Activated CD4-positive, CD25-positive, alpha-beta regulatory T cell treated with anti-CD3 and anti-CD28 coated beads, Interleukin-2, amount 50 U/mL, for 16 hours (primary cell): ENCODE data around the gene YTHDF1.

Experiments
- DNase-seq: peaks from one replicate; pipeline ENCODE4 v3.0.0-alpha.2; 2020; ENCODE audit warnings: low read depth, low spot score

The YTHDF1 gene

GRCh38 chr20:63248835-63249591, 33.1 kb upstream of the YTHDF1 start:
- DNase-seq = no peak

DNA sequence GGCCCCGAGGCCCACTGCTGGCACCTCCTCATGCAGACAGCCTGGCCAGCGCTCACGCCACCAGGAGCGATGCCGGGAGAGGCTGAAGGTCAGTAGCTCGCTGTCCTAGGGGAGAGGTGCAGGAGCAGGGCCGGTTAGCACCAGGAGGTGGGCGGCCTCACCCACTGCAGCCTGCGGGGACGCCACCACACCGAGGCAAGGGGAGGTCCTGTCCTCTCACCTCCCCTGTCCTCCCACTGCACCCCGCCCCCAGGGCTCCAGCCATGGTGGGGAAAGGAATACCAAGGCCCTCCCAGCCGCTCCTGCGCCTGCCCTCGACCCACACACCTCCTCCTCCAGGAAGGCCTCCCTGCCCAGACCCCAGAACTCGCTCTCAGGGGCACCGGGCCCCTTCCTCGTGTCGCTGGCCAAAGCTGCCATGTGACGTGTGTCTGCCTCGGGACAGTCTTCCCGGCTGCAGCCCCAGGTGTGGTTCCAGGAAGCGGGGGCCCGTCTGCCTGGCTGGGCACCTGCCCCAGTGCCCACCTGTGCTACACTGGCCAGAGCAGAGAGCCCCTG, 31.8 kb upstream of the YTHDF1 start:
- no peak for DNase-seq

GRCh38 chr20:63246490-63247288, 30.8 kb upstream of the YTHDF1 start:
- no peak for DNase-seq

- no peak for DNase-seq
Measured at GRCh38 chr20:63244468-63244867, 28.5 kb upstream of the YTHDF1 start.

GRCh38 chr20:63243604-63244247, 27.8 kb upstream of the YTHDF1 start:
- DNase-seq = no peak

DNA sequence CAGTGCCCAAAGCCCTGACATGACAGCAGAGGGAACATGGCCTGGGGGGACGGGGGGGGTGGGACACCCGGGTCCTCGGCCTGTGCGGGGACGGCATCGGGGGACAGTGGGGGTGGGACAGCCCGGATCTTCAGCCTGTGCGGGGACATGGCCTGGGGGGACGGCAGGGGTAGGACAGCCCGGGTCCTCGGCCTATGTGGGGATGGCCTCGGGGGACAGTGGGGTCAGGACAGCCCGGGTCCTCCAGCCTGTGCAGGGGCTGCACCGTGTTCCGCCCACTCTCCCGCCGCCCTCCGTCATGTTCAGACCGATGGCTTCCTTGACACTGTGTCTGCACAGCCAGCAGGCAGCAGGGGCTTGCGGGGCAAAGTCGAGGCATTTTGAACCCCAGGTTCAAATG, 26.8 kb upstream of the YTHDF1 start:
- DNase-seq = no peak

GRCh38 chr20:63241272-63241671, 25.3 kb upstream of the YTHDF1 start:
- DNase-seq = no peak

GRCh38 chr20:63240004-63240403, 24.1 kb upstream of the YTHDF1 start:
- DNase-seq = no peak

DNA sequence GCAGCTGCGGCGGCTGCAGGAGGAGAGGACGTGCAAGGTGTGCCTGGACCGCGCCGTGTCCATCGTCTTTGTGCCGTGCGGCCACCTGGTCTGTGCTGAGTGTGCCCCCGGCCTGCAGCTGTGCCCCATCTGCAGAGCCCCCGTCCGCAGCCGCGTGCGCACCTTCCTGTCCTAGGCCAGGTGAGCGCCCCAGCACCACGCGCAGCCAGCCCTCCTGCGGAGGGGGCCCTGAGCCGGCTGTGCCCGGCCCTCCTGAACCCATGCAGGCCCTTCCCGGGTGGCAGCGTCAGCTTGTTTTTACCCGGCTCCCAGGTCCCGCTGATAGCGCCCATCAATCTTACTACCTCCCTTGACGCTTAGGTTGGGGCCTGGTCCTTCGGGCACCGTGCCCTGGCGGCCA, 23.5 kb upstream of the YTHDF1 start:
- DNase-seq = no peak

DNA sequence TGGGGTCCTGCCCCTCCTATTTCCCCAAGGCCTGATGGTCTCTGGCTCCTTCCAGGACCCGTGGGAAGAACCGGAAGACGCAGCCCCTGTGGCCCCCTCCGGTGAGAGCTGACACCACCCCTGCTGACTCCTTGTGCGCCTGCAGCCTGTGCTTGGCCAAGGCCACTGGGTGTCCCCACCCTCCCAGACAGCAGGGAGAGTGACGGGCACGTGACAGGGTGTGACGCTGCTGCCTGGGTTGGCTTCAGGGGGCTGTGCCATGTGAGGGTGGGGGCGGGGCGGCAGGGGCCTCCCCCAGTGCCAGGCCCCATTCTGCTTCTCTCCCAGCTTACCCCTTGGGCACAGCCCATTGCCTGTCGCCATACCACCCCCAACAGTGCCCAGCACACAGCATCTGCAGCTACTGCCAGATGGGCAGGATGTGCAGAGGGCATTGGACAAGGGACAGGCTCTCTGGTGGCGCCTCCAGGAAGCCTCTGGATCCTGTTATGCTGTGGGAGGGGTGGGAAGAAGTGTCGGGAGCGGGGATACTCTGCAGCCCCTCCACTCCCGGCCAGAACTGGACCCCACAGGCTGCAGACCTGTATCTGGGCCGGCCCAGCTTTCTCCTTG, 22.7 kb upstream of the YTHDF1 start:
- DNase-seq = no peak

GRCh38 chr20:63238031-63238430, 22.1 kb upstream of the YTHDF1 start:
- no peak for DNase-seq

DNA sequence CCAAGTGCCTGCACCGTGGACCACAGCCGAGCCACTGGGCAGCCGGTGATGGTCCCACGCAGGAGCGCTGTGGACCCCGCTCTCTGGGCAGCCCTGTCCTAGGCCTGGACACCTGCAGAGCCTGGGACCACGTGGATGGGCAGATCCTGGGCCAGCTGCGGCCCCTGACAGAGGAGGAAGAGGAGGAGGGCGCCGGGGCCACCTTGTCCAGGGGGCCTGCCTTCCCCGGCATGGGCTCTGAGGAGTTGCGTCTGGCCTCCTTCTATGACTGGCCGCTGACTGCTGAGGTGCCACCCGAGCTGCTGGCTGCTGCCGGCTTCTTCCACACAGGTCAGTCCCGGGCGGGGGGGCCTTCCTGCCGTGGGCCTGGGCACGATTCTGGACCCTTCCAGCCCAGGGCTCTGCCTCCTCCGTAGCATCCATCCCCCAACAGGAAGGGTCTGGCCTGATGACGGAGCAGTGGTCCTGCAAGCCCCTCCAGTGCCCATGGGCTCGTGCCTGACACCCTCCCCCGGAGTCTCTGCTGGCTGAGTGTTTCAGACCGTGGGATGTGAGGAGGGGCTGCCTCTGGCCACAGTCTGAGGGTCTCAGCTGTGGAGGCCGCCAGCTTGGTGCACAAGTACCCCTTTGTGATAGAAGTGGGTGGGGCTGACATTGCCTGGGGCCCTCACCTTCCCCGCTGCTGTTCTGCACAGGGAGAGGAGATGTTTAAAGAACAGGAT, 20.3 kb upstream of the YTHDF1 start:
- no peak for DNase-seq

DNA sequence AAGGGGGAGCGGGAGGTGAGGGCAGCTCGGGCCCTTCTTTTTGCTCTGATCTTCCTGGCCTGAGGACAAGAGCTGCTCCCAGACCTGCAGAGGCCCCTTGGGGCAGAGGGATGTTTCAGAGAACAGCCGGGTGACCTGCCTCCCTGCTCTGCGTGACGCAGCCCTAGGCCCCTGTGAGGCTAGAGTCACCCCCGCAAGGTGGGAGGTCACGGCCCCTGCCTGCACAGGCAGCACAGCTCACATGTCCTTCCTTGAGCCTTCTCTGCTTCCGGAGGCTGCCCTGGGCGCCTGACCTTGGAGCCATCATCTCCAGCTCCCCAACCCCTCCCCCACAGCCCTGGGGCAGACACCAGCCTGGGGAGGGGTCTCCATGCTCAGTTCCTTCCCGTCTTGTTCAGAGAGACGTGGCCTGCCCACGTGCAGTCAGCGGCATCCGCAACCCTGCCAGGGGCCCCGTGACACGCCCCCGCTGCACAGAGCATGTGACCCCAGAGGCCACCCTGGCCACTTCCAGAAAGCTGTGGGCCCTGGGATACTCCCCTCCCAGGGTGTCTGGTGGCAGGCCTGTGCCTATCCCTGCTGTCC, 19.6 kb upstream of the YTHDF1 start, which contains the start of gene BIRC7:
Gene BIRC7 (plus strand): TSS at position 507 of the 585 bp plus-strand sequence. CDS start 192 bp downstream, outside the sequence.
- no peak for DNase-seq

- no peak for DNase-seq
Measured at GRCh38 chr20:63234693-63235398, 18.9 kb upstream of the YTHDF1 start.

DNA sequence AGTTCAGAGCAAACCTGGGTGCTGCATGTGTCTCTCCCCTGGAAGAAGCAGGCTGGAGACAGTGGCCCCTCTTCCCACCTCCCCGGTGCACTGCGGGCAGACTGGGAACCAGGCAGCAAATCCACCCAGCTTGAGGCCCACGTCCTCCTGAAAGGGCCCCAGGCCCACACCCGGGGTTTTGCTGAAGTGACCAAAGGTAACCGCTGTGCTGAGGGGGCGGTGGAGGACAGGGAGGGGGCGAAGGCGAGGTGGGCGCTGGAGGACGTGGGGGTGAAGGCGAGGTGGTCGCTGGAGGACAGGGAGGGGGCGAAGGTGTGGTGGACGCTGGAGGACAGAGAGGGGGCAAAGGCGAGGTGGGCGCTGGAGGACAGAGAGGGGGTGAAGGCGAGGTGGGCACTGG, 18.0 kb upstream of the YTHDF1 start:
- no peak for DNase-seq

GRCh38 chr20:63233061-63233344, 17.1 kb upstream of the YTHDF1 start:
- DNase-seq = no peak

GRCh38 chr20:63232235-63233060, 16.5 kb upstream of the YTHDF1 start:
- no peak for DNase-seq

DNA sequence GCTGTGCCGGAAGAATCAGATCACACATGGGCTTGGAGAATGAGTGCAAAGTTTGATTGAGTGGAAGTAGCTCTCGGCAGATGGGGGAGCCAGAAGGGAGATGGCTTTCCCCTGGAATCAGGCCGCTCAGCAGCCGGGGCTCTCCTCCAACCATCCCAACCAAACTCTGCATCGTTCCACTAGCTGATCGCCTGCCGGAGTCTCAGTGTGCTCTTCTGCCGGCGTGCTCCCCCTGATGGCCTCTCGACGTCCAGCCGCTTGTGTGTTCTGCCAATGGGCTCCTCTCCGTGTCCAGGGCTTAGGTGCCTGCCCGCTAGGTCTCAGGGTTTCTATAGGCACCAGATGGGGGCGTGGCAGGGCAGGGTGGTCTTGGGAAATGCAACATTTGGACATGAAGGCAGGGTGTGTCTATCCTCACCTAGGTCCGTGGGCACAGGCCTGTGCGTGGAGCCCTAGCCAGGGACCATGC, 14.9 kb upstream of the YTHDF1 start:
- DNase-seq = no peak

DNA sequence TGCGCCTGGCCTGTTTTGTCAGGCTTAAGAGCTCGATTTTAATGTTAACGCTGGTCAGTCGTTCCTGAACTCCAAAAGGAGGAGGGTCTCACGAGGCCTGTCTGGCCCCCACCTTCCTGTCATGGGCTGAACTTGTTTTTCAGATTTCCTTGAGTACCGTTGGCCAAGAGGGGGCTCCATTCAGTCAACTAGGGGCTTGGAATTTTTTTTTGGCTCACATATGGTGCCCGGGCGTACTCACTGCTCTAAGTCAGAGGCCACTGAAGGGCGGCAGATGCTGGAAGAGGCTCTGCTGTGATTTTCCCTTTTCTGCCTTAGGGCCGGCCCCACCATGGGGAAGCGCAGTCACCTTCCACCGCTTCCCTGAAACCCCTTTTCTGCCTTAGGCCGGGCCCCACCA, 12.9 kb upstream of the YTHDF1 start:
- DNase-seq = no peak
